Testis (tissue), 2 donors: ENCODE data around the gene TIAM2.

Experiments
- CTCF ChIP-seq, 3 experiments: fragments of 450-650 bp in 2 of 3; fragments of 200-600 bp in 1 of 3; sonication (generic) in 1 of 3; IDR thresholded peaks; one replicate each; pipeline ENCODE4 v1.5.1; 2016 to 2019; ENCODE audit warnings: antibody characterized with exemption in 3 of 3, mild to moderate bottlenecking in 2 of 3, moderate library complexity in 1 of 3
- POLR2A ChIP-seq: fragments of 450-650 bp; IDR thresholded peaks from one replicate; pipeline ENCODE4 v1.6.1; 2017; ENCODE audit warnings: antibody characterized with exemption, mild to moderate bottlenecking, moderate library complexity

GRCh38 chr6:155089746-155090145 is 94.6 kb downstream of the TIAM2 start:
- no peak for TF ChIP-seq POLR2A
- TF ChIP-seq CTCF (IDR thresholded peaks at IDR 0.05): no peak
